ENCODE measurements around the gene NID1. TPM values are rescaled to one million over a fixed set of nuclear protein-coding genes. Genes with fewer than 3 reads are reported as not detected.
A peak's percentile ranks its signal among the peaks of the same experiment; 100 is the strongest.

NID1 gene
- total and polyA plus RNA-seq, 9 of the 15 experiments (the other 6 are each of a cell fraction or from before 2014, with no cell fraction given), result 0.22 TPM; not detected in 8

GRCh38 chr1:235971571-235972310, 93.1 kb downstream of the NID1 start (continued):
- TF ChIP-seq PHF21A (IDR thresholded peaks at IDR 0.05; ENCODE audit: borderline replicate concordance, low read depth) (0 out of 2 replicates have a peak, but pooled peaks have one; percentile 61), TARDBP (IDR thresholded peaks at IDR 0.05) (0 out of 2 replicates have a peak, but pooled peaks have one; percentile 79), STAT5A (IDR thresholded peaks at IDR 0.05; ENCODE audit: borderline replicate concordance, low read length) (no peak), L3MBTL2 (IDR thresholded peaks at IDR 0.05) (peak; percentile 32; the same call in 1 of the 2 replicates), SMAD4 (CRISPR knock-in tag; conservative IDR thresholded peaks at IDR 0.05) (0 out of 2 replicates have a peak, but pooled peaks have one; percentile 32), TFAP4 (CRISPR knock-in tag; IDR thresholded peaks at IDR 0.05; ENCODE audit: borderline replicate concordance) (peak; percentile 33; the same call in 1 of the 2 replicates), RAD21 (CRISPR knock-in tag; conservative IDR thresholded peaks at IDR 0.05 in 1 of 2, IDR thresholded peaks at IDR 0.05 in 1 of 2) (peak; percentile 81 to 90), CC2D1A (IDR thresholded peaks at IDR 0.05) (peak; percentile 32; the same call in 1 of the 2 replicates)
- TF ChIP-seq, protein P1, sequence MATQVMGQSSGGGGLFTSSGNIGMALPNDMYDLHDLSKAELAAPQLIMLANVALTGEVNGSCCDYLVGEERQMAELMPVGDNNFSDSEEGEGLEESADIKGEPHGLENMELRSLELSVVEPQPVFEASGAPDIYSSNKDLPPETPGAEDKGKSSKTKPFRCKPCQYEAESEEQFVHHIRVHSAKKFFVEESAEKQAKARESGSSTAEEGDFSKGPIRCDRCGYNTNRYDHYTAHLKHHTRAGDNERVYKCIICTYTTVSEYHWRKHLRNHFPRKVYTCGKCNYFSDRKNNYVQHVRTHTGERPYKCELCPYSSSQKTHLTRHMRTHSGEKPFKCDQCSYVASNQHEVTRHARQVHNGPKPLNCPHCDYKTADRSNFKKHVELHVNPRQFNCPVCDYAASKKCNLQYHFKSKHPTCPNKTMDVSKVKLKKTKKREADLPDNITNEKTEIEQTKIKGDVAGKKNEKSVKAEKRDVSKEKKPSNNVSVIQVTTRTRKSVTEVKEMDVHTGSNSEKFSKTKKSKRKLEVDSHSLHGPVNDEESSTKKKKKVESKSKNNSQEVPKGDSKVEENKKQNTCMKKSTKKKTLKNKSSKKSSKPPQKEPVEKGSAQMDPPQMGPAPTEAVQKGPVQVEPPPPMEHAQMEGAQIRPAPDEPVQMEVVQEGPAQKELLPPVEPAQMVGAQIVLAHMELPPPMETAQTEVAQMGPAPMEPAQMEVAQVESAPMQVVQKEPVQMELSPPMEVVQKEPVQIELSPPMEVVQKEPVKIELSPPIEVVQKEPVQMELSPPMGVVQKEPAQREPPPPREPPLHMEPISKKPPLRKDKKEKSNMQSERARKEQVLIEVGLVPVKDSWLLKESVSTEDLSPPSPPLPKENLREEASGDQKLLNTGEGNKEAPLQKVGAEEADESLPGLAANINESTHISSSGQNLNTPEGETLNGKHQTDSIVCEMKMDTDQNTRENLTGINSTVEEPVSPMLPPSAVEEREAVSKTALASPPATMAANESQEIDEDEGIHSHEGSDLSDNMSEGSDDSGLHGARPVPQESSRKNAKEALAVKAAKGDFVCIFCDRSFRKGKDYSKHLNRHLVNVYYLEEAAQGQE (IDR thresholded peaks at IDR 0.05; ENCODE audit: borderline replicate concordance), result peak; percentile 62; the same call in 1 of the 2 replicates
- TF ChIP-seq, protein P1 (CRISPR knock-in tag; IDR thresholded peaks at IDR 0.05; ENCODE audit: low read depth), result no peak
- TF ChIP-seq, protein P2, sequence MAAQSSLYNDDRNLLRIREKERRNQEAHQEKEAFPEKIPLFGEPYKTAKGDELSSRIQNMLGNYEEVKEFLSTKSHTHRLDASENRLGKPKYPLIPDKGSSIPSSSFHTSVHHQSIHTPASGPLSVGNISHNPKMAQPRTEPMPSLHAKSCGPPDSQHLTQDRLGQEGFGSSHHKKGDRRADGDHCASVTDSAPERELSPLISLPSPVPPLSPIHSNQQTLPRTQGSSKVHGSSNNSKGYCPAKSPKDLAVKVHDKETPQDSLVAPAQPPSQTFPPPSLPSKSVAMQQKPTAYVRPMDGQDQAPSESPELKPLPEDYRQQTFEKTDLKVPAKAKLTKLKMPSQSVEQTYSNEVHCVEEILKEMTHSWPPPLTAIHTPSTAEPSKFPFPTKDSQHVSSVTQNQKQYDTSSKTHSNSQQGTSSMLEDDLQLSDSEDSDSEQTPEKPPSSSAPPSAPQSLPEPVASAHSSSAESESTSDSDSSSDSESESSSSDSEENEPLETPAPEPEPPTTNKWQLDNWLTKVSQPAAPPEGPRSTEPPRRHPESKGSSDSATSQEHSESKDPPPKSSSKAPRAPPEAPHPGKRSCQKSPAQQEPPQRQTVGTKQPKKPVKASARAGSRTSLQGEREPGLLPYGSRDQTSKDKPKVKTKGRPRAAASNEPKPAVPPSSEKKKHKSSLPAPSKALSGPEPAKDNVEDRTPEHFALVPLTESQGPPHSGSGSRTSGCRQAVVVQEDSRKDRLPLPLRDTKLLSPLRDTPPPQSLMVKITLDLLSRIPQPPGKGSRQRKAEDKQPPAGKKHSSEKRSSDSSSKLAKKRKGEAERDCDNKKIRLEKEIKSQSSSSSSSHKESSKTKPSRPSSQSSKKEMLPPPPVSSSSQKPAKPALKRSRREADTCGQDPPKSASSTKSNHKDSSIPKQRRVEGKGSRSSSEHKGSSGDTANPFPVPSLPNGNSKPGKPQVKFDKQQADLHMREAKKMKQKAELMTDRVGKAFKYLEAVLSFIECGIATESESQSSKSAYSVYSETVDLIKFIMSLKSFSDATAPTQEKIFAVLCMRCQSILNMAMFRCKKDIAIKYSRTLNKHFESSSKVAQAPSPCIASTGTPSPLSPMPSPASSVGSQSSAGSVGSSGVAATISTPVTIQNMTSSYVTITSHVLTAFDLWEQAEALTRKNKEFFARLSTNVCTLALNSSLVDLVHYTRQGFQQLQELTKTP (IDR thresholded peaks at IDR 0.05; ENCODE audit: low read depth in 1 of 2, partially characterized antibody in 2 of 2), result no peak
- TF ChIP-seq, protein P3, sequence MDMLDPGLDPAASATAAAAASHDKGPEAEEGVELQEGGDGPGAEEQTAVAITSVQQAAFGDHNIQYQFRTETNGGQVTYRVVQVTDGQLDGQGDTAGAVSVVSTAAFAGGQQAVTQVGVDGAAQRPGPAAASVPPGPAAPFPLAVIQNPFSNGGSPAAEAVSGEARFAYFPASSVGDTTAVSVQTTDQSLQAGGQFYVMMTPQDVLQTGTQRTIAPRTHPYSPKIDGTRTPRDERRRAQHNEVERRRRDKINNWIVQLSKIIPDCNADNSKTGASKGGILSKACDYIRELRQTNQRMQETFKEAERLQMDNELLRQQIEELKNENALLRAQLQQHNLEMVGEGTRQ (CRISPR knock-in tag; IDR thresholded peaks at IDR 0.05), result peak; percentile 60

All from K562 (cell line).